ELR (cell line): ENCODE results near the gene ZNF710.
A peak's percentile ranks its signal among the peaks of the same experiment; 100 is the strongest.
"Not testable (repeated sequence)": the region's sequence is repeated elsewhere in the genome, so short reads cannot be mapped to it uniquely, and the experiment has no call there.

Experiments used
- DNase-seq: peaks from one replicate; pipeline ENCODE4 v3.0.0-alpha.2; 2015; ENCODE audit warnings: low read depth

Gene ZNF710

GRCh38 chr15:90101969-90102890 lies 101.1 kb downstream of the ZNF710 start, which contains the start of gene IDH2:
Gene IDH2 (minus strand): TSS chr15:90102468. CDS start chr15:90102390, 78 bp downstream.
- peak; percentile 83 for DNase-seq

- no peak for DNase-seq
These were observed 102.7 kb downstream of the ZNF710 start for GRCh38 chr15:90103701-90104329.

DNA sequence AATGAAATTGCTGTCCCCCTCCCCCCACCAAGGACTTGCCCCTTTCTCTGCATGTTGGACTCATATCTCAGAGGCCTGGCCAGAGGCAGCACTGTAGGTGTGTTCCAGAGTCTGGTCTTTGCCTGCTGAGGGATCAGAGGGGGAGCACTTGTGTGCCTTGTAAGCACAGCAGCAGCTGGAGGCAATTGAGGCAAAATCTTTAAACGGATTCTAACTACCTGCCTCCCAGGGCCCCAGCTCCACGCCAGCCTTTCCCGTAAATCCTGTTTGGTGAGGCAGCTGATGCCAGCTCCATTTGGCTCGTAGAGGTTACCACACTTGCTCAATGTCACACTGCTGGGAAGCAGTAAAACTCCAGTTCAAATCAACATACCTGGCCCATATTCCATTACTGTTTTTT lies 103.4 kb downstream of the ZNF710 start:
- no peak for DNase-seq

DNA sequence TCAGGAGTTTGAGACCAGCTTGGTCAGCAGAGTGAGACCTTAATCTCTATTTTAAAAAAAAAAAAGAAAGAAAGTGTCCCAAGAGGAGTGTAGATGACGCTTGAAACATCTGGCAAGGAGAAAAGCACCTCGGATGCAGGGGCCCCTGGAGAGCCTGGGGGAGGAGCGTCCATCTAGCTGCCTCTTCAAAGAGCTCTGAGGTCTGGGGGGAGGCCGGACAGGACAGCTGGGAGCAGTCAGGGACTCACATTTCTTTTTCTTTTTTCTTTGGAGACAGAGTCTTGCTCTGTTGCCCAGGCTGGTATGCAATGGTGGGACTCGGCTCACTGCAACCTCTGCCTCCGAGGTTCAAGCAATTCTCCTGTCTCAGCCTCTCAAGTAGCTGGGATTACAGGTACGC lies 104.4 kb downstream of the ZNF710 start:
- DNase-seq: no peak

GRCh38 chr15:90106522-90107117 lies 105.5 kb downstream of the ZNF710 start:
- DNase-seq: peak; percentile 64

GRCh38 chr15:90108038-90108437 lies 106.9 kb downstream of the ZNF710 start:
- DNase-seq: not testable (repeated sequence)

DNA sequence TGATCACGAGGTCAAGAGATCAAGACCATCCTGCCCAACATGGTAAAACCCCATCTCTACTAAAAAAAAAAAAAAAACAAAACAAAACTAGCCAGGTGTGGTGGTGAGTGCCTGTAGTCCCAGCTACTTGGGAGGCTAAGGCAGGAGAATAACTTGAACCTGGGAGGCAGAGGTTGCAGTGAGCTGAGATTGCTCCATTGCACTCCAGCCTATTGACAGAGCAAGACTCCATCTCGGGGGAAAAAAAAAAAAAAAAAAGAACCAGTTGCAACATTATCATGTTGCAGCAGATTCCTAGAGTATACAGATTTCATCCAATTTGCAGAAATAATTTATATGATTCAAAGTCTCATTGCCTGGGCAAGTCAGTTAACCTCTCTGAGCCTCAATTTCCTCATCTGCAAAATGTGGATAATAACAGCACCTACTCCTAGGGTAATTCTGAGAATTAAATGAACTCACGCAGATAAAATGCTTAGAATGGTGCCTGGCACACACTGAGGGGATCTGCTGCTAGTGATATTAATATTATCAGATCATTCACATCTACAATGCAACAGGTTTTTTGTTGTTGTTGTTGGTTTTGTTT lies 108.1 kb downstream of the ZNF710 start:
- not testable (repeated sequence) for DNase-seq

DNA sequence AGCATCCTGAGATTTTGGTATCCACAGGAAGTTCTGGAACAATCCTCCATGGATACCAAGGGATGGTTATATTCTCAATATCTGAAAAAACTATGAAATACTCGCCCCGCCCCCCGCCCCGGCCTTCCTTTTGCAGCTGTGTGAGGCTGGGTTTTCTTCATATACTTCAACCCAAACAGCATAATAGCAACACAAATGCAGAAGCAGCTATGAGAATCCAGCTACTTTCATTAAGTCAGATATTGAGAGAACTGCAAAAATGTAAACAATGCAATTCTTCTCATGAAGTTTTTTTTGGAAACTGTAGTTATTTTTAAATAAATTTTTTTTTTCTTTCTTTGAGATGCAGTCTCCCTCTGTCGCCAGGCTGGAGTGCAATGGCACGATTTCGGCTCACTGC lies 112.0 kb downstream of the ZNF710 start:
- no peak for DNase-seq

DNA sequence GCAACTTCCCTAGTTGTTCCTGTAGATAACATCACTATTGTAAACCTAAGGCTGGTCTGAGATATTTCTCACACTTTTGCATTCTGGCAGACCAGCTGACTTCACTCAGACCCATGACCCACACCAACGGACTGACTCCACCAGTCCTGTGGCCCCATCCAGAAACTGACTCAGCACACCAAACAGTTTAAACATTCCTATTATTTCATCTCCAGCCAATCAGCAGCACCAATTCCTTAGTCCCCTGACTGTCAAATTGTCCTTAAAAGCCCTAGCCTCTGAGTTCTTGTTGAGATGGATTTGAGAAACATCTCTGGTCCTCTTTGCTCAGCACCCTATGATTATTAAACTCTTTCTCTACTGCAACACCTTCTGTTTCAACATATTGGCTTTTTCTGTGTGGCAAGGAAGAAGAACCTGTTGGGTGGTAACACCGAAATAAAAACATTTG lies 113.4 kb downstream of the ZNF710 start:
- DNase-seq: peak; percentile 28

- DNase-seq: no peak
These were observed 114.7 kb downstream of the ZNF710 start for GRCh38 chr15:90115783-90116182.

DNA sequence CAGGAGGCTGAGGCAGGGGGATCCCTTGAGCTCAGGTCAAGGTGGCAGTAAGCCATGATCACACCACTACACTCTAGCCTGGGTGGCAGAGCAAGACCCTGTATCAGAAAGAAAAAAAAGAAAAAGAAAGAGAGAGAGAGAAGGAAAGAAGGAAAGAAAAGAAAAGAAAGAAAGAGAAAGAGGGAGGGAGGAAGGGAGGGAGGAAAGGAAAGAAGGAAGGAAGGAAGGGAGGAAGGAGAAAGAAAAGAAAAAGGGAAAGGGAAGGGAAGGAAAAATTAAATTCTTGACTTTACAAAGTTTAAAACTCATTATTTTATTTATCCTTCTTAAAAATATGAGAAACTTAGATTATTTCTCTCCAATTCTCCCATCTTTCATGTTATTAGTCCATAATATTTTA lies 118.2 kb downstream of the ZNF710 start:
- DNase-seq: no peak

DNA sequence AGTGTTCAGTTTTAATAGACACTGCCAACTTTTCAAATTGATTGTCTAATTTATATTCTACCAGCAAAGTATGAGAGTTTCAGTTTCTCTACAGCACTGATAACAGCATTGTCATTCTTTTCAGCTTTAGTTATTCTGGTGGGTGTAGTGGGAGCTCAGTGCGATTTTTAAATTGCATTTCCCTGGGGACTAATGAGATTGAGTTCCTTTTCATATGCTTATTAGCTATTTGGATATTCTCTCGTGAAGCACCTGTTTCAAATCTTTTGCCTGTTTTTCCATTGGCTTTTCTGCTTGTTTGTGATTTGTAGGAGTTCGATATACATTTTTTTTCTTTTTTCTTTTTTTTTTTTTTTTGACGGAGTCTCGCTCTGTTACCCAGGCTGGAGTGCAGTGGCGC lies 120.0 kb downstream of the ZNF710 start:
- DNase-seq: no peak

GRCh38 chr15:90124507-90124906 lies 123.4 kb downstream of the ZNF710 start:
- DNase-seq: no peak

DNA sequence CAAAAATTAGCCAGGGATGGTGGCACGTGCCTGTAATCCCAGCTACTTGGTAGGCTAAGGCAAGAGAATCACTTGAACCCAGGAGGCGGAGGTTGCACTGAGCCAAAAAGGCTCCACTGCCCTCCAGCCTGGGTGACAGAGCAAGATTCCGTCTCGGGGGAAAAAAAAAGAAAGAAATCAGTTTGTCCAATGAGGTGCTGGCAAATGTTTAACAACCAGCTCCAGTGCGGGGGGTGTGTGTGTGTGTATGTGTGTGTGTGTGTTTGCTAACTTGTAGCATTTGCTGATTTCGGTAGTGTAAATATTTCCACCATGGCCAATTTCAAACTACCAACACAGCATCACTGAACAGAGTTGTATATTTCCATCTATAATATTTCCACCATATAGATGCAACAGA lies 124.9 kb downstream of the ZNF710 start:
- no peak for DNase-seq

GRCh38 chr15:90126596-90127435 lies 125.7 kb downstream of the ZNF710 start:
- DNase-seq: no peak

GRCh38 chr15:90130291-90130690 lies 129.2 kb downstream of the ZNF710 start:
- no peak for DNase-seq
